ENCODE results near the gene MTHFD2. TPM values are rescaled to one million over a fixed set of nuclear protein-coding genes. Genes with fewer than 3 reads are reported as not detected.
"Not testable (repeated sequence)": the region's sequence is repeated elsewhere in the genome, so short reads cannot be mapped to it uniquely, and the experiment has no call there.

MTHFD2 gene
- polyA plus RNA-seq, 1 of the 3 experiments (the other 2 are of a cell fraction) = 68.6 TPM

- TF ChIP-seq CTCF (IDR thresholded peaks at IDR 0.05) (no peak), TEAD4 (IDR thresholded peaks at IDR 0.05; ENCODE audit: borderline replicate concordance, insufficient read depth) (no peak), MXI1 (IDR thresholded peaks at IDR 0.05; ENCODE audit: low read depth, low read length) (no peak), FOSL2 (IDR thresholded peaks at IDR 0.05; ENCODE audit: borderline replicate concordance, low read depth) (no peak), ELF1 (IDR thresholded peaks at IDR 0.05) (no peak), FOXJ3 (CRISPR knock-in tag; IDR thresholded peaks at IDR 0.05) (no peak)
Observed at GRCh38 chr2:74186038-74186437, 12.4 kb upstream of the MTHFD2 start (continued).

- H3F3A ChIP-seq (replicated peaks; ENCODE audit: insufficient read depth); H3K9ac ChIP-seq; H3K79me2 ChIP-seq (ENCODE audit: insufficient read depth); H3K4me3 ChIP-seq (ENCODE audit: low read depth in 2 of 2, low read length in 1 of 2); DNase-seq; H3K36me3 ChIP-seq (replicated peaks in 1 of 2; ENCODE audit: control insufficient read depth in 1 of 2, insufficient read depth in 2 of 2, low read length in 1 of 2); H3K9me3 ChIP-seq; H4K20me1 ChIP-seq (ENCODE audit: insufficient read depth); H3K27me3 ChIP-seq (ENCODE audit: insufficient read depth); CTCF ChIA-PET; H3K4me1 ChIP-seq (ENCODE audit: control insufficient read depth in 1 of 2, insufficient read depth in 2 of 2, low read depth in 1 of 2, low read length in 1 of 2); POLR2A ChIA-PET; H2AFZ ChIP-seq (ENCODE audit: low read depth); H3K27ac ChIP-seq (ENCODE audit: low read depth in 2 of 2, low read length in 1 of 2); H3K9me2 ChIP-seq; H3K4me2 ChIP-seq: not testable (repeated sequence)
- 92% methylated on average over 15 of the region's 15 CpGs for WGBS (ENCODE audit: low lambda C conversion rate)
Observed at GRCh38 chr2:74186706-74187105, 11.7 kb upstream of the MTHFD2 start.

GRCh38 chr2:74188018-74188601 lies 10.3 kb upstream of the MTHFD2 start:
- Histone ChIP-seq H3K9ac (no peak overlapping the region), H3K27ac (ENCODE audit: low read depth in 2 of 2, low read length in 1 of 2) (no peak overlapping the region), H3K9me2 (no peaks in the 10 kb centered on the region), H3K4me2 (no peak overlapping the region), H3K4me1 (ENCODE audit: control insufficient read depth in 1 of 2, insufficient read depth in 2 of 2, low read depth in 1 of 2, low read length in 1 of 2) (no peaks in the 10 kb centered on the region), H3K79me2 (ENCODE audit: insufficient read depth) (no peaks in the 10 kb centered on the region), H3K36me3 (replicated peaks in 1 of 2; ENCODE audit: control insufficient read depth in 1 of 2, insufficient read depth in 2 of 2, low read length in 1 of 2) (no peaks in the 10 kb centered on the region), H3K4me3 (ENCODE audit: low read depth in 2 of 2, low read length in 1 of 2) (no peak overlapping the region), H4K20me1 (ENCODE audit: insufficient read depth) (no peaks in the 10 kb centered on the region), H3K27me3 (ENCODE audit: insufficient read depth) (no peaks in the 10 kb centered on the region), H3F3A (replicated peaks; ENCODE audit: insufficient read depth) (no peaks in the 10 kb centered on the region), H3K9me3 (no peaks in the 10 kb centered on the region), H2AFZ (ENCODE audit: low read depth) (peak overlapping the region; percentile 26; the same call in 1 of the 2 replicates)
- no peak for DNase-seq
- peak; percentile 13; the same call in 1 of the 2 replicates for TF ChIP-seq MAX (IDR thresholded peaks at IDR 0.05; ENCODE audit: low read depth)
- TF ChIP-seq NFIC (IDR thresholded peaks at IDR 0.05; ENCODE audit: borderline replicate concordance) = peak; percentile 33; the same call in 1 of the 2 replicates
- TF ChIP-seq JUND (IDR thresholded peaks at IDR 0.05) = peak; percentile 26; the same call in 1 of the 2 replicates
- no peak for TF ChIP-seq ZBTB33 (IDR thresholded peaks at IDR 0.05; ENCODE audit: borderline replicate concordance, low read depth)
- TF ChIP-seq TEAD4 (IDR thresholded peaks at IDR 0.05; ENCODE audit: borderline replicate concordance, insufficient read depth) = 0 out of 2 replicates have a peak, but pooled peaks have one; percentile 16
- TF ChIP-seq PBX3 (IDR thresholded peaks at IDR 0.05) = peak; percentile 14; the same call in 1 of the 2 replicates
- peak; percentile 81 for TF ChIP-seq TCF12 (IDR thresholded peaks at IDR 0.05)
- no peak for TF ChIP-seq MXI1 (IDR thresholded peaks at IDR 0.05; ENCODE audit: low read depth, low read length)
- ChIA-PET CTCF (no interaction called here), POLR2A (interaction anchor here (0.6 kb wide), 1 partner anchor 10 kb away, joined by 3 read pairs; the partner anchor contains the start of gene MOB1A)
- WGBS (ENCODE audit: low lambda C conversion rate) = 82% methylated on average over 6 of the region's 6 CpGs
